Liver (tissue), 9 donors: ENCODE results near the gene AMBRA1. TPM values are rescaled to one million over a fixed set of nuclear protein-coding genes. Genes with fewer than 3 reads are reported as not detected.

Source experiments
- DNase-seq: peaks from one replicate; pipeline ENCODE4 v3.0.0-alpha.2; 2017; ENCODE audit warnings: low spot score
- H3K27ac ChIP-seq, 2 donors: one replicate each; pipeline ENCODE4 v1.7.0; 2013; ENCODE audit warnings: inconsistent platforms in 2 of 2, low read length in 2 of 2, control low read depth in 1 of 2, low read depth in 1 of 2, mild to moderate bottlenecking in 1 of 2
- H3K27me3 ChIP-seq, 4 donors: one replicate each; pipeline versions ENCODE4 v1.6.1 to v1.7.0; 2013; ENCODE audit warnings: low read length in 3 of 4, inconsistent platforms in 1 of 4, mild to moderate bottlenecking in 1 of 4, moderate library complexity in 1 of 4; ENCODE audit not compliant: control insufficient read depth in 4 of 4, insufficient read depth in 4 of 4
- H3K36me3 ChIP-seq, 4 donors: one replicate each; pipeline versions ENCODE4 v1.6.1 to v1.7.0; 2013; ENCODE audit warnings: low read length in 3 of 4, mild to moderate bottlenecking in 3 of 4, low read depth in 1 of 4, moderate library complexity in 1 of 4; ENCODE audit not compliant: control insufficient read depth in 4 of 4, insufficient read depth in 3 of 4
- H3K4me1 ChIP-seq, 4 donors: one replicate each; pipeline versions ENCODE4 v1.6.1 to v1.7.0; 2013; ENCODE audit warnings: low read length in 3 of 4, mild to moderate bottlenecking in 3 of 4, moderate library complexity in 1 of 4; ENCODE audit not compliant: control insufficient read depth in 4 of 4, insufficient read depth in 4 of 4
- H3K4me3 ChIP-seq, 3 donors: one replicate each; pipeline versions ENCODE4 v1.6.1 to v1.7.0; 2013; ENCODE audit warnings: low read length in 3 of 3, control low read depth in 1 of 3, low read depth in 1 of 3, mild to moderate bottlenecking in 1 of 3
- H3K9ac ChIP-seq, 2 donors: one replicate each; pipeline ENCODE4 v1.7.0; 2013; ENCODE audit warnings: low read length in 2 of 2, mild to moderate bottlenecking in 2 of 2, moderate library complexity in 2 of 2, control low read depth in 1 of 2, low read depth in 1 of 2
- H3K9me3 ChIP-seq, 4 donors: one replicate each; pipeline versions ENCODE4 v1.6.1 to v1.7.0; 2013; ENCODE audit warnings: low read length in 3 of 4; ENCODE audit not compliant: control insufficient read depth in 4 of 4
- FOXA1 ChIP-seq: IDR thresholded peaks from 2 replicates; pipeline ENCODE4 v1.6.1; 2016; ENCODE audit warnings: antibody characterized with exemption
- FOXA2 ChIP-seq: IDR thresholded peaks from 2 replicates; pipeline ENCODE4 v1.6.1; 2016; ENCODE audit warnings: antibody characterized with exemption
- GABPA ChIP-seq, 2 donors: IDR thresholded peaks in 1 of 2; conservative IDR thresholded peaks in 1 of 2; 2 replicates each; pipeline ENCODE4 v1.6.1; 2016; ENCODE audit warnings: antibody characterized with exemption in 2 of 2, mild to moderate bottlenecking in 1 of 2, moderate library complexity in 1 of 2
- HNF4A ChIP-seq, 2 donors: conservative IDR thresholded peaks; 2 replicates each; pipeline ENCODE4 v1.6.1; 2016; ENCODE audit warnings: antibody characterized with exemption in 2 of 2, mild to moderate bottlenecking in 2 of 2
- HNF4G ChIP-seq: IDR thresholded peaks from 2 replicates; pipeline ENCODE4 v1.6.1; 2016; ENCODE audit warnings: antibody characterized with exemption
- JUND ChIP-seq, 2 donors: IDR thresholded peaks; 2 replicates each; pipeline ENCODE4 v1.6.1; 2016; ENCODE audit warnings: antibody characterized with exemption in 2 of 2
- NR2F2 ChIP-seq: IDR thresholded peaks from 2 replicates; pipeline ENCODE4 v1.6.1; 2016; ENCODE audit warnings: antibody characterized with exemption
- RAD21 ChIP-seq, 2 donors: IDR thresholded peaks; 2 replicates each; pipeline ENCODE4 v1.6.1; 2016; ENCODE audit warnings: antibody characterized with exemption in 2 of 2, mild to moderate bottlenecking in 2 of 2
- RXRA ChIP-seq, 2 donors: IDR thresholded peaks; 2 replicates each; pipeline ENCODE4 v1.6.1; 2017 to 2018; ENCODE audit warnings: antibody characterized with exemption in 2 of 2, mild to moderate bottlenecking in 1 of 2
- SP1 ChIP-seq: IDR thresholded peaks from 2 replicates; pipeline ENCODE4 v1.6.1; 2018; ENCODE audit warnings: antibody characterized with exemption, mild to moderate bottlenecking
- TAF1 ChIP-seq: conservative IDR thresholded peaks from 2 replicates; pipeline ENCODE4 v1.6.1; 2016; ENCODE audit warnings: antibody characterized with exemption, mild to moderate bottlenecking
- YY1 ChIP-seq: IDR thresholded peaks from 2 replicates; pipeline ENCODE4 v1.6.1; 2016; ENCODE audit warnings: antibody characterized with exemption, mild to moderate bottlenecking
- WGBS: extraction: QIAGEN DNeasy Blood & Tissue Kit; methylation state at CpG from one replicate; pipeline ENCODE4 v1.1.7; 2013; 5-methylcytosine and 5-hydroxymethylcytosine counted together
- polyA plus RNA-seq, 2 donors: library from polyadenylated mRNA; stranded (reverse) in 1 of 2; unstranded in 1 of 2; fragments of 200-250 nt in 1 of 2; fragments of >200 nt in 1 of 2; fragmentation: Nextera tagmentation in 1 of 2; extraction: Ambion mirVana in 1 of 2; gene quantifications; one replicate each; pipeline versions ENCODE4 v1.2.1 to v1.2.3, GENCODE V29; 2013 to 2015
- total RNA-seq, 2 donors: library from RNA; depleted of rRNA; stranded (reverse); fragments of >200 nt; gene quantifications; one replicate each; pipeline ENCODE4 v1.2.3, GENCODE V29; 2014
- TF ChIP-seq, protein P1 (sequence below): IDR thresholded peaks from 2 replicates; pipeline ENCODE4 v1.6.1; 2016; ENCODE audit warnings: antibody characterized with exemption
- TF ChIP-seq, protein P2 (sequence below): fragments of 150-350 bp; IDR thresholded peaks from 2 replicates; pipeline ENCODE4 v1.5.1; 2017; ENCODE audit warnings: improper control_type of control experiment, low read depth, low read length; ENCODE audit not compliant: missing input control
- TF ChIP-seq, protein P3 (sequence below): IDR thresholded peaks from 2 replicates; pipeline ENCODE4 v1.6.1; 2016; ENCODE audit warnings: antibody characterized with exemption
- TF ChIP-seq, protein P4 (sequence below): IDR thresholded peaks from 2 replicates; pipeline ENCODE4 v1.6.1; 2016; ENCODE audit warnings: antibody characterized with exemption
- TF ChIP-seq, protein P5 (sequence below): IDR thresholded peaks from 2 replicates; pipeline ENCODE4 v1.6.1; 2016; ENCODE audit warnings: antibody characterized with exemption, mild to moderate bottlenecking
- donor health status: healthy.
- donor health status: healthy.
- donor health status: healthy.
- donor health status: healthy.
- donor health status: healthy.

AMBRA1 gene
- total and polyA plus RNA-seq, 4 donors = 3.7 to 25.7 (median 15.1) TPM

DNA sequence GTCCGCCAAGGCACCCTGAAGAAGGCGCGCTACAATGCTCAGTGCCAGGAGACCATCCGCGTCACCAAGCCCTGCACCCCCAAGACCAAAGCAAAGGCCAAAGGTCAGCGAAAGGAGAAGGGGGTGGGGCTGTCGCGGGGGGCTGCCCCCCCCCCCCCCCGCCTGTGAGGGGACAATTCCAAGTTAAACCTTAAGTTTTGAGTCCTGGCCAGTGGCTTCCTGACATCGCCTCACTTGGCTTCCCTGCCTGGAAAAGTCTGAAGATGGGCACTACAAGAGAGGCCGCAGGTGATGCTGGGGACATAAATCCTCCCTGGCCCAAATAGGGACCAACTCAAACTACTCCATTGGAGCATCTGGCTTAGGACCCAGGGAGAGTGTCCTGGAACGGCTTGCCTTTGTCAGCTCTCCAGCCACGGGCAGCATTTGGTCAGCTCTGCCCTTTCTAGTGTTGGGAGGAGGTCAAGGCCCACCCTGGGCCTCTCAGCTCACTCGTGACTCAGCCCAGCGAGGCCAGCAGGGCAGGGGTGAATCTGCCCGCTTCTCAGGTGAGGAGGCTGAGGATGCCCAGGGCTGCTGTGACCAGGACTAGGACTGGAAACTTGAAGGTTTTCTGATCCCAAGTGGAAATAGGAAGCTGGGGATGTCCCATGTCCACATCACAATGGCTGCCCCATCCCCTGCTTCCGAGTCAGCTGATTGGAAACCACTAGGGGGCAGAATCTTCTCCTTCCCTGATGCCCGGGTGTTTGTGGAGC, 211.0 kb downstream of the AMBRA1 start (continued):
- TF ChIP-seq, protein P1, sequence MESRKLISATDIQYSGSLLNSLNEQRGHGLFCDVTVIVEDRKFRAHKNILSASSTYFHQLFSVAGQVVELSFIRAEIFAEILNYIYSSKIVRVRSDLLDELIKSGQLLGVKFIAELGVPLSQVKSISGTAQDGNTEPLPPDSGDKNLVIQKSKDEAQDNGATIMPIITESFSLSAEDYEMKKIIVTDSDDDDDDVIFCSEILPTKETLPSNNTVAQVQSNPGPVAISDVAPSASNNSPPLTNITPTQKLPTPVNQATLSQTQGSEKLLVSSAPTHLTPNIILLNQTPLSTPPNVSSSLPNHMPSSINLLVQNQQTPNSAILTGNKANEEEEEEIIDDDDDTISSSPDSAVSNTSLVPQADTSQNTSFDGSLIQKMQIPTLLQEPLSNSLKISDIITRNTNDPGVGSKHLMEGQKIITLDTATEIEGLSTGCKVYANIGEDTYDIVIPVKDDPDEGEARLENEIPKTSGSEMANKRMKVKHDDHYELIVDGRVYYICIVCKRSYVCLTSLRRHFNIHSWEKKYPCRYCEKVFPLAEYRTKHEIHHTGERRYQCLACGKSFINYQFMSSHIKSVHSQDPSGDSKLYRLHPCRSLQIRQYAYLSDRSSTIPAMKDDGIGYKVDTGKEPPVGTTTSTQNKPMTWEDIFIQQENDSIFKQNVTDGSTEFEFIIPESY = no peak
- TF ChIP-seq, protein P2, sequence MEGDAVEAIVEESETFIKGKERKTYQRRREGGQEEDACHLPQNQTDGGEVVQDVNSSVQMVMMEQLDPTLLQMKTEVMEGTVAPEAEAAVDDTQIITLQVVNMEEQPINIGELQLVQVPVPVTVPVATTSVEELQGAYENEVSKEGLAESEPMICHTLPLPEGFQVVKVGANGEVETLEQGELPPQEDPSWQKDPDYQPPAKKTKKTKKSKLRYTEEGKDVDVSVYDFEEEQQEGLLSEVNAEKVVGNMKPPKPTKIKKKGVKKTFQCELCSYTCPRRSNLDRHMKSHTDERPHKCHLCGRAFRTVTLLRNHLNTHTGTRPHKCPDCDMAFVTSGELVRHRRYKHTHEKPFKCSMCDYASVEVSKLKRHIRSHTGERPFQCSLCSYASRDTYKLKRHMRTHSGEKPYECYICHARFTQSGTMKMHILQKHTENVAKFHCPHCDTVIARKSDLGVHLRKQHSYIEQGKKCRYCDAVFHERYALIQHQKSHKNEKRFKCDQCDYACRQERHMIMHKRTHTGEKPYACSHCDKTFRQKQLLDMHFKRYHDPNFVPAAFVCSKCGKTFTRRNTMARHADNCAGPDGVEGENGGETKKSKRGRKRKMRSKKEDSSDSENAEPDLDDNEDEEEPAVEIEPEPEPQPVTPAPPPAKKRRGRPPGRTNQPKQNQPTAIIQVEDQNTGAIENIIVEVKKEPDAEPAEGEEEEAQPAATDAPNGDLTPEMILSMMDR = peak; percentile 47
- TF ChIP-seq HNF4A (conservative IDR thresholded peaks at IDR 0.05) = no peak

DNA sequence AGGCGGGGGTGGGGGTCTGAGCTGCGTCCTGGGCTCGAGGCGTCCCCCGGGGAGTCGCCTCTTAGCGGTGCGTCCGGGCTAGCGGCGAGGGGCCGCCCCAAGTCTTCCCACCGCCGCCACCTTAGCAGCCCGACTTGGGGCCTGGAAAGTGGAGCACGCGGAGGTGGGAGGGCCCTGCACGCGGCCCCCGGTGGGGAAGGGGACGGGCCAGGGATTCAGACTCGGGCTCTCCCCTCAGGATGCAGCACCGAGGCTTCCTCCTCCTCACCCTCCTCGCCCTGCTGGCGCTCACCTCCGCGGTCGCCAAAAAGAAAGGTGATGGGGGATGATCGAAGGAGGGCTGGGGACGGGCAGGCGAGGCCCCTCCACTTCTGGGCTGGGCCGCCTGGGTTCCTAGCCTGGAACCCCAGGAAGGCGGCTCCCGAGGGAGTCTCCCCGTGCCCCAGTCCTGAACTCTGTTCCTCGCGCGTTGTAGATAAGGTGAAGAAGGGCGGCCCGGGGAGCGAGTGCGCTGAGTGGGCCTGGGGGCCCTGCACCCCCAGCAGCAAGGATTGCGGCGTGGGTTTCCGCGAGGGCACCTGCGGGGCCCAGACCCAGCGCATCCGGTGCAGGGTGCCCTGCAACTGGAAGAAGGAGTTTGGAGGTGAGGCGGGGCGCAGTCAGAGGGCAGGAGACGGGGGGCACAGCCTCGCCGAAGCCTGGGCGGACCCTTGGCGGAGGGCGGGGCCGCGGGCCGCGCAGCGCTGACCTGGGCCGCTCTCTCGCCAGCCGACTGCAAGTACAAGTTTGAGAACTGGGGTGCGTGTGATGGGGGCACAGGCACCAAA, 211.8 kb downstream of the AMBRA1 start:
- H3K27ac ChIP-seq = no peak overlapping the region
- peak overlapping the region in 2 of 3 donors; percentile 22 to 78 for H3K4me3 ChIP-seq
- H3K4me1 ChIP-seq = peaks cover 4 to 13% (median 6%) of the 10 kb centered on the region in 4 donors
- WGBS = 7% methylated on average over 66 of the region's 66 CpGs
- no peaks in the 10 kb centered on the region for H3K27me3 ChIP-seq
- H3K9ac ChIP-seq = no peak overlapping the region
- H3K36me3 ChIP-seq = peaks cover 0 to 11% (median 0%) of the 10 kb centered on the region in 4 donors
- no peaks in the 10 kb centered on the region for H3K9me3 ChIP-seq
- no peak for TF ChIP-seq FOXA2
- TF ChIP-seq, protein P3, sequence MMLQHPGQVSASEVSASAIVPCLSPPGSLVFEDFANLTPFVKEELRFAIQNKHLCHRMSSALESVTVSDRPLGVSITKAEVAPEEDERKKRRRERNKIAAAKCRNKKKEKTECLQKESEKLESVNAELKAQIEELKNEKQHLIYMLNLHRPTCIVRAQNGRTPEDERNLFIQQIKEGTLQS = no peak
- no peak for TF ChIP-seq HNF4A (conservative IDR thresholded peaks at IDR 0.05)
- TF ChIP-seq, protein P2 = no peak
- TF ChIP-seq, protein P4, sequence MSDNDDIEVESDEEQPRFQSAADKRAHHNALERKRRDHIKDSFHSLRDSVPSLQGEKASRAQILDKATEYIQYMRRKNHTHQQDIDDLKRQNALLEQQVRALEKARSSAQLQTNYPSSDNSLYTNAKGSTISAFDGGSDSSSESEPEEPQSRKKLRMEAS = no peak
- TF ChIP-seq, protein P1 = no peak
- TF ChIP-seq FOXA1 = no peak
- TF ChIP-seq TAF1 = no peak
- TF ChIP-seq RAD21 (IDR thresholded peaks at IDR 0.05) = no peak
- TF ChIP-seq, protein P5, sequence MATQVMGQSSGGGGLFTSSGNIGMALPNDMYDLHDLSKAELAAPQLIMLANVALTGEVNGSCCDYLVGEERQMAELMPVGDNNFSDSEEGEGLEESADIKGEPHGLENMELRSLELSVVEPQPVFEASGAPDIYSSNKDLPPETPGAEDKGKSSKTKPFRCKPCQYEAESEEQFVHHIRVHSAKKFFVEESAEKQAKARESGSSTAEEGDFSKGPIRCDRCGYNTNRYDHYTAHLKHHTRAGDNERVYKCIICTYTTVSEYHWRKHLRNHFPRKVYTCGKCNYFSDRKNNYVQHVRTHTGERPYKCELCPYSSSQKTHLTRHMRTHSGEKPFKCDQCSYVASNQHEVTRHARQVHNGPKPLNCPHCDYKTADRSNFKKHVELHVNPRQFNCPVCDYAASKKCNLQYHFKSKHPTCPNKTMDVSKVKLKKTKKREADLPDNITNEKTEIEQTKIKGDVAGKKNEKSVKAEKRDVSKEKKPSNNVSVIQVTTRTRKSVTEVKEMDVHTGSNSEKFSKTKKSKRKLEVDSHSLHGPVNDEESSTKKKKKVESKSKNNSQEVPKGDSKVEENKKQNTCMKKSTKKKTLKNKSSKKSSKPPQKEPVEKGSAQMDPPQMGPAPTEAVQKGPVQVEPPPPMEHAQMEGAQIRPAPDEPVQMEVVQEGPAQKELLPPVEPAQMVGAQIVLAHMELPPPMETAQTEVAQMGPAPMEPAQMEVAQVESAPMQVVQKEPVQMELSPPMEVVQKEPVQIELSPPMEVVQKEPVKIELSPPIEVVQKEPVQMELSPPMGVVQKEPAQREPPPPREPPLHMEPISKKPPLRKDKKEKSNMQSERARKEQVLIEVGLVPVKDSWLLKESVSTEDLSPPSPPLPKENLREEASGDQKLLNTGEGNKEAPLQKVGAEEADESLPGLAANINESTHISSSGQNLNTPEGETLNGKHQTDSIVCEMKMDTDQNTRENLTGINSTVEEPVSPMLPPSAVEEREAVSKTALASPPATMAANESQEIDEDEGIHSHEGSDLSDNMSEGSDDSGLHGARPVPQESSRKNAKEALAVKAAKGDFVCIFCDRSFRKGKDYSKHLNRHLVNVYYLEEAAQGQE = no peak
- no peak for TF ChIP-seq SP1
- TF ChIP-seq RXRA (IDR thresholded peaks at IDR 0.05) = no peak
- no peak for TF ChIP-seq YY1
- TF ChIP-seq HNF4G = no peak
- no peak for TF ChIP-seq NR2F2
- no peak for TF ChIP-seq GABPA (IDR thresholded peaks at IDR 0.05 in 1 of 2, conservative IDR thresholded peaks at IDR 0.05 in 1 of 2)
- TF ChIP-seq JUND (IDR thresholded peaks at IDR 0.05) = no peak
- DNase-seq = no peak
